LNCaP clone FGC (cell line): ENCODE measurements around the gene CES2.

Experiments used
- DNase-seq: peaks from one replicate; pipeline ENCODE4 v3.0.0-alpha.2; 2011; ENCODE audit warnings: low read depth
- H3K4me3 ChIP-seq: 2 replicates; pipeline ENCODE4 v1.5.1; 2011; ENCODE audit warnings: mild to moderate bottlenecking, low read depth, low read length, control low read depth
- TF ChIP-seq, protein P1 (sequence below): IDR thresholded peaks from 2 replicates; pipeline ENCODE4 v1.5.1; 2012; ENCODE audit warnings: mild to moderate bottlenecking; ENCODE audit not compliant: control insufficient read depth, insufficient read depth; ENCODE audit errors: extremely low read depth

The CES2 gene

DNA sequence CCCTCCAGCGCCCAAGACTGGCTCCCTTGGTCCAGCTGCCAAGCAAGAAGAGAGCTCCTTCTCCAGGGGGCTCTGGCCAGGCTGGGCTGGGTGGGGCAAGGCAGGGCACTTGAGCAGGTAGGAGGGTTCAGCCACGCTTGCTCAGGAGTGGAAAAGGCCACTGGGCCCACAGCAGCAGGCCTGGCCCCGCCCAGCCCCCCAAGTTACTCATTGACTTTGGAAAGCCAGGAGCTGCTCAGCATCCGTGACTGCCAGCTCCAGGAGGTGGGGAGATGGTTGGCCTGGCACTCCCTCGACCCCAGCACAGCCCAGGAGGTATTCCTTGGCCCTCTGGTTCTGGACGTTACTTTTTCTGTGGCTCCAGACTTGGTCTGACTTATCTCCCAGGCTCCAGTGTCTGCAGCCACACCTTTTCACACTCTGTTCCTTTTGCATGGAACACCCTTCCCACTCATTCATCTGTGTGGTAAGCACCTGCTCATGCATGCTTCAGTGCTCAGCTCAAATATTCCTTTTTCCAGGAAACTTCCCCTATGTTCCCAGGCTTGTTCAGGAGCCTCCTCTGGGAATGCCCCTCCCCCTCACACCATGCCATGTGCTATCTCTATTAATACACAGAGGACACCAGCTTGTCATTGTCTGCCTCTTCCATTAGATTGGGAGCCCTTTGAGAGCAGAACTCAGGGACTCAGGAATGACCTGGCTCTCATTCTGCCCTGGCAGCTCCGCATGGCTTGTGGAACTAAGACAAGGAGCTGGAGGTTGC lies 16.3 kb upstream of the CES2 start, which contains the start of gene CDH16:
TSS of gene CDH16 (minus strand) at position 83 of the 766 bp plus-strand sequence. CDS start 820 bp downstream, outside the sequence.
- H3K4me3 ChIP-seq: no peak within 1 kb of the TSS
- TF ChIP-seq, protein P1, sequence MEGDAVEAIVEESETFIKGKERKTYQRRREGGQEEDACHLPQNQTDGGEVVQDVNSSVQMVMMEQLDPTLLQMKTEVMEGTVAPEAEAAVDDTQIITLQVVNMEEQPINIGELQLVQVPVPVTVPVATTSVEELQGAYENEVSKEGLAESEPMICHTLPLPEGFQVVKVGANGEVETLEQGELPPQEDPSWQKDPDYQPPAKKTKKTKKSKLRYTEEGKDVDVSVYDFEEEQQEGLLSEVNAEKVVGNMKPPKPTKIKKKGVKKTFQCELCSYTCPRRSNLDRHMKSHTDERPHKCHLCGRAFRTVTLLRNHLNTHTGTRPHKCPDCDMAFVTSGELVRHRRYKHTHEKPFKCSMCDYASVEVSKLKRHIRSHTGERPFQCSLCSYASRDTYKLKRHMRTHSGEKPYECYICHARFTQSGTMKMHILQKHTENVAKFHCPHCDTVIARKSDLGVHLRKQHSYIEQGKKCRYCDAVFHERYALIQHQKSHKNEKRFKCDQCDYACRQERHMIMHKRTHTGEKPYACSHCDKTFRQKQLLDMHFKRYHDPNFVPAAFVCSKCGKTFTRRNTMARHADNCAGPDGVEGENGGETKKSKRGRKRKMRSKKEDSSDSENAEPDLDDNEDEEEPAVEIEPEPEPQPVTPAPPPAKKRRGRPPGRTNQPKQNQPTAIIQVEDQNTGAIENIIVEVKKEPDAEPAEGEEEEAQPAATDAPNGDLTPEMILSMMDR: no peak
- DNase-seq: no peak

DNA sequence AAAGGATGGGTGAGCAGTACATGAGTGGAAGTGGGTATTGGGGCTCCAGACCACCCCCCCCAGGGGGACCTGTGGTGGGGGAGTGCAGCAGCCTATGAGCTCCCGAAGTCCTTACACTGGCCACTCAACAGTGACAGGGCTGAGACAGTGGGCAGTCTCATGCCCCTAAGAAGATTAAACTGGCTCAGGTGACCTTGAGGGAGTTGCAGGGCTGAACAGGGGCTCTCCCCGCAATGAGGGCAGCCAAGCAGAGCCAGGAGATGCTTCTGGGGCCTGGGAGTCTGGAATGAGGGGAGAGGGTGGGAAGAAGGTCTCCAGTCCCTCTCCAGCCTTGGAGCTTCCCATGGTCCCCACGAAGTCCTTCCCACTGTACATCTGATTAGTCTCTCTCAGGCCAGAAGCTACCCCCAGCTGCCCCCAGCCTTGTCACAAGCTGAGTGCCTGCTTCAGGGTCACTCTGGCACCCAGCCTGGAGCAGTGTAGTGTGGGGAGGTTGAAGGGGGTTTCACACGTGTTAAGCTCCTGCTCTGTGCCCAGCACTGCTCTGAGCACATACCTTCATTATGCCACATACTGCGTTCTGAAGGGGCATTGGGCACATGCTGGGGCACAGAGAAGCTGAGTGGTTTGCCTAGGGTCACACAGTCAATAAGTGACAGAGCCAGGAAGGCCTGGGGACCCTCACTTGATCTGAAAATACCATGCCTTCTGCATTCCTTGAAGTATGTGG lies 15.6 kb upstream of the CES2 start:
- H3K4me3 ChIP-seq: no peak overlapping the region
- TF ChIP-seq, protein P1: no peak
- DNase-seq: no peak

- DNase-seq: no peak
- TF ChIP-seq, protein P1: no peak
- no peak overlapping the region for H3K4me3 ChIP-seq
Observed at GRCh38 chr16:66920299-66920590, 15.1 kb upstream of the CES2 start.

DNA sequence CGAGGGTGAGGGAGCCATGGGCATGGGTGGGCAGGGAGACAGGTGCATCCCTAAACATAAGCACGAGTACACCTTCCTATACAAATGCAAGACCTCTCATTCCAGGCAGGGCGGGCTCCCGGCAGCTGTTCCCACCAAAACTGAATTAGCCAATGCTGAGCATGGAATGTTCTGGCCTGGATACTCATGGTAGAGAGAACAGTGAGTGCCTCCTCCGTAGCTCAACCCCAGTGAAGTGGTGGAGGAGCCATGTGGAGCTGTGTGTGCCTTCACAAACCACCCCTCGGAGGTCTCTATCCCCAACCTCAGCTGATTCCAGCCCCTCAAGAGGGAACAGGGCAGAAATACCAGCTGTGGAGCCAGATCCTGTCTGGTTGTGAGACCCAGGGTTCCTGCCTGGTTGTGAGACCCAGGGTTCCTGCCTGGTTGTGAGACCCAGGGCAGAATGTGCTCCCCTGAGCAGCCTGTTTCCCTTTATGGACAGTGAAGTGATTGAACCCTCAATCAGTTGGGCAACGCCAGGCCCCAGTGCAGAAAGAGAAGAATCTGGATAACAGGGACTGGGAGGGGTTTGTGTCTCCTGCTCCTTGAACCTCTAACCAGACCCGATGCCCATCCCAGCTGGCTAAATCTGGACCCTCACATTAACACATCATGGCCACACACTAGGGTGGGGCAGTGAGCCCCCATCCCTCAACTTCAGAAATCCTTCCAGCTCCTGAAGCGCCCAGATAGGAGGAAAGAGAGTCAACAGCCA lies 14.2 kb upstream of the CES2 start:
- TF ChIP-seq, protein P1: no peak
- DNase-seq: no peak
- no peak overlapping the region for H3K4me3 ChIP-seq

DNA sequence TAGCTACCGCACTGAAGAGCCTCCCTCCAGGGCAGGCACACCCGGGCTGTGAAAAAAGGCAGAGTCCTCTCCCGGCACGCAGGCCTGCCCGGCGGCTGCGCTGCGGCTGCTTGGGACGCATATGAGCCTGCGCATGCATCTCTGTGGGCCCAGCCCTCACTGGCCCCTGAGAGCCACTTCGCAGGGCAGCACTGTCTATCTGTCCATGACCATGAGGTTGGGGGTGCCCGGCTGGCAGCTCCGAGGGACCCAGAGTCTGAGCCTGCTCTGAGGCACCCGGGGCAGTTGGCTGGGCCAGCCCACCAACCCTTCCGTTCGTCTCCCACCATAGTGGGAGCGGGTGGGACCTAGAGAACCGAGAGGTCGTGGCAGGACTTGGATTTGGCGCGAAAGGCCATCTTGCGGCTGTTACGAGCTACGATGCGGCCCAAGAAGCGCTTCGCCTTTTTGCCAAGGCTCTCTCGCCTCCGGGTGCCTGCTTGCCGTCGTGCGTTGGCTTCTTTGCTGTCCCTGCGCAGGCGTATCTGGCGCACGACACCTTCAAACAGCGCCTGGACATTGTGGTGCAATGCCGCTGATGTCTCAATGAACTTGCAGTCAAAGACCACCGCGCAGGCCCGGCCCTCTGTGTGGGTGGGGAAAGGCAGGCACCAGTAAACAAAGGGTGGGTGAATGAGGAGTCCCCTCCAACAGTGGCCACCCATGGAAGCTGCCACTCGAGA lies 13.4 kb upstream of the CES2 start:
- no peak for DNase-seq
- TF ChIP-seq, protein P1: no peak
- no peak overlapping the region for H3K4me3 ChIP-seq

DNA sequence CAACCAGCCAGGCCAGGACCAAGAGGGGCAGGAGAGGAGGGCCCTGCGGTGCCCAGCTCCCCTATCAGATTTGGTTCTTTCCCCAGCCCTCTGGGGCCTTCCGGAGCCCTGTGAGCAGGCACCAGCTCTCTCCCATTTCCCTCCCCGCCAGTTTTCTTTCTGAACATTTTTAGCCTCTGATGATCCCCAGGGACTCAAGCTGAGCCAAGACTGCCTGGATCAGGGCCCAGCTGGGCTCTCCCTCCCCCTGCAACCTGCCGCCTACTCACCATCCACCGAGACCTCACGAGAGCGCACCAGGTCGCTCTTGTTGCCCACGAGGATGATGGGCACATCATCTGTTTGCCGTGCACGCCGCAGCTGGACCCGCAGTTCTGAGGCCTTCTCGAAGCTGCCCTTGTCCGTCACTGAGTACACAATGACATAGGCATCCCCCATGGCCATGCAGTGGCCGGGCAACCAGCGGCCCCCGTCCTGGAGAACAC lies 12.0 kb upstream of the CES2 start:
- TF ChIP-seq, protein P1: no peak
- no peak for DNase-seq
- H3K4me3 ChIP-seq: no peak overlapping the region
